Activated CD8-positive, alpha-beta memory T cell treated with anti-CD3 and anti-CD28 coated beads for 48 hours (primary cell): Measurements from ENCODE around the gene AIRE.

Experiments
- DNase-seq, 3 experiments: peaks; one replicate each; pipeline ENCODE4 v3.0.0-alpha.2; 2020; ENCODE audit warnings: low read depth in 2 of 3, low spot score in 2 of 3

The AIRE gene

DNA sequence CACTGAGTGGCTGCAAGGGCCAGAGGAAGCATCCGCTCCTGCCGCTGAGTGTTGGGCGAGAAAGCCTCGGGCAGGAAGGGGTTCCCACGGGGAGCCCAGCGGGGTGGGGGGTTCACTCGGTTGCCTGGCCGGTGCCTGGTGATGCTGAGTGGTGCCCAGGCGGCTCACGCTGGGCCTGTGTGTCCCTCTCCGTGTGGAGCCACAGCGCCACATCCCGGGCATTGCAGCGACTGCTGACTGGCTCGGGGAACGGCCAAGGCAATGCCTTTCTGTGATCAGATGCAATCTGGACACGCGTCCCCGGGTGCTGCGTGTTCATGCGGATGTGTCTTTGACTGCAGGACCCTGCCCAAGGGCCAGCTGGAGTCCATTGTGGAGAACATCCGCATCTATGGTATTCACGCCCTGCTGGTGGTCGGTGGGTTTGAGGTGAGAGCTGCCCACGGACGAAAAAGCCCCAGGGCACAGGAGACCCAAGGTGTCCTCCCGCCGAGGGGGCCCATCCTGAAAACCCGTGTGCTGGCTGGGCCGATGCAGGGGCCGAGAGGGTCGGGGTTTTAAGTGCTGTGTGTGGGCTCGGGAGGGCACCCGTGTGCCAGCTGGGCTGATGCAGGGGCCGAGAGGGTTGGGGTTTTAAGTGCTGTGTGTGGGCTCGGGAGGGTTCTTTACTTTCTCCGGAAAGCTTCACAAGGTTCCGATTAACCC lies 37.1 kb downstream of the AIRE start:
- DNase-seq: no peak

DNA sequence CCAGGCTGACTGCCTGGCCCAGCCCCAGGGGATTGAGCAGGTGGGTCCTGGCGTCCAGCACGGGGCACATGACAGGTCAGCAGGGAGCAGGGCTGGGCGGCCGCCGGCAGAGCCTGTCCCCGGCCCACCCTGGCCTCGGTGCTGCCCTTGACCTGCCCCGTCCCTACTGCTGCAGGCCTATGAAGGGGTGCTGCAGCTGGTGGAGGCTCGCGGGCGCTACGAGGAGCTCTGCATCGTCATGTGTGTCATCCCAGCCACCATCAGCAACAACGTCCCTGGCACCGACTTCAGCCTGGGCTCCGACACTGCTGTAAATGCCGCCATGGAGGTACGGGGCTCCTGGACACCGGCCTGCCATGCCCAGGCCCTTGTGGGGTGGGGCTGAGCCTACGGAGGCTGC lies 37.9 kb downstream of the AIRE start:
- DNase-seq: no peak

GRCh38 chr21:44324106-44324853 lies 38.6 kb downstream of the AIRE start:
- DNase-seq: no peak

DNA sequence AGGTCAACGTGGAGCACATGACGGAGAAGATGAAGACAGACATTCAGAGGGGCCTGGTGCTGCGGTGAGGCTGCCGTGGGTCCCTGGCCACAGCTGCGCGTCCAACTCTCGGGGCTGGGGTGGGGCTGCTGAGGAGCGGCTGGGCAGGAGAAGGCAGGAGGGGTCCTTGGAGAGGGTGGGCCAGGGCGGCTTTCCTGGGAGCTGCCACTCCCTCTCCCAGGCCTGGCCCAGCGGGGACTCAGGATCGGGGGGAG lies 39.1 kb downstream of the AIRE start:
- DNase-seq: no peak

- no peak for DNase-seq
Measured at GRCh38 chr21:44325386-44326271, 40.0 kb downstream of the AIRE start.

DNA sequence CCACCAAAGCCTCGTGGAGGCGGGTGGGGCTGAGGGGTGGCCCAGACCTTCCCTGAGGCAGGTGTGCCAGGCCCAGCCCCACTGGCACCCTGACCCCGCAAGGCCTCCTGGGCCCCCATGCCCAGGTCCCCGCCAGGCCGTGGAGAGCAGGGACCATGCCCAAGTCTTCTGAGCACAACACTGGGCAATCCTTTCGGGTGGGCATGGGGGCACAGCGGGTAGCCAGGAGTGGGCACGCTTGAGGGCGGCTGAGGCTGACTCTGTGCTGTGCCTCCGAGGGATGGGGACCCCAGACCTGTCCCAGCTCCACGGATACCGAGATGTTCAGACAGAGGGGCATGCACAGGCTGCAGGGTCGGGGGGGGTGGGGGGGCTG lies 40.6 kb downstream of the AIRE start:
- no peak for DNase-seq

DNA sequence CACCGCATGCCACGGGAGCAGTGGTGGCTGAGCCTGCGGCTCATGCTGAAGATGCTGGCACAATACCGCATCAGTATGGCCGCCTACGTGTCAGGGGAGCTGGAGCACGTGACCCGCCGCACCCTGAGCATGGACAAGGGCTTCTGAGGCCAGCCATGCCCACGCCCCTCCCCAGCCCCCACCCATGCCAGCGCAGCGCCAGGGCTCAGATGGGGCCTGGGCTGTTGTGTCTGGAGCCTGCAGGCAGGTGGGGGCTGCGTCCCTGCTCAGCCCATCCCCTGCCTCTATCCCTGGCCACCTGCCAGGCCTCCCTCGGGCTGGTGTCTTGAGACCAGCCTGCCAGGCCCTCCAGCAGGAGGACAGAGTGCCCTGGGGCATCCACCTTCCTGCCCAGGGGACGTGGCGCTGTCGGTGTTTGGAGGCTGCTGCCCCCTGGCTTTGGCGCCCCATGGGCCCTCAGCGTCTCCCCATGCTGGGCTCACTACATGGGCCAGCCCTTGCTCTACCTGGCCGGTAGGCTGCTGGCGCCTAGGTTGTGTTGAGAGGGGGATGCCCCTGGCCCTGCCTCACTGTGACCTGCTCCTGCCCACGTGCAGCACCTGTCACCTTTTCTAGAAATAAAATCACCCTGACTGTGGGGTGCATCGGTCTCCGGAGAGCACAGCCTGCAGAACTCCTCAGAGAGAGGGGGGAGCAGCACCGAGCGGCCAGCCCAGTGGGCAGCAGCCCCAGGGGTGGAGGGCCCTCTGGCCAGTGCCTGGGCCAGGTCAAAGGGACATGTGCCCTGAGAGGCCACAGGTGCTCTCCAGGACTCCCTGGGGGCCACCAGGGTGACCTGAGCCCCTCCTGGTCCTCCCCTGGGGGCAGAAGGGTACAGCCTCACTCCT lies 41.3 kb downstream of the AIRE start:
- no peak for DNase-seq

- no peak for DNase-seq
Measured at GRCh38 chr21:44327603-44327974, 41.9 kb downstream of the AIRE start.

DNA sequence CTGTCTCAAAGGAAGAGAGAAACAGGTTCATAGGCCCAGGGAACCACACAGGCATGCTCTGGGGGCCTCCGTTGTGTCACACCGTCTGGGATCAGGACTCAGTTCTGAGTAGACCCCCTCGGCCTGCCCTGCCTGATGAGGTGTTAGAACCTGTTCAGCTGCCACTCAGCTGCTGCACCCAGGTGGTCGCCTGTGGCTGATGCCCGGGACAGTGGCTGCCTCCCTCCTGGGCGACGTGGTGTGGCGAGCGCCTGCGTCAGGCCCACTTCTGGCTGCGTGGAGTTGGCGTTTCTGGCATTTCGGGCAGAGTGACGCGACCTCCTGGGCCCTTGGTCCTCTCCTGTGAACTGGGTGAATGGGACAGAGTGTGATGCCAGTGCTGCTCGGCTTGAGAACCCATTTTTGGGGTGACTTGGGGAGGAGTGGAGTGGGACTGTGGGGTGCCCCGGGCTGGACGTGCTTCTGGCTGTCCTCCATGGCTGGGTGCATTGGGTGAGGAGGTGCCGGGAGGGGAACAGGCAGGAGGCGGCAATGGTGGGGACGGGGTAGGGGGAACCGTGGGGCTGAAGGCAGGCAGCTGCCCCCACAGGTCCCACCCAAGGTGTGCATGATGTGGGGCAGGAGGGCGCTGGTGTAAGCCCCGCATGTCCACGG lies 42.7 kb downstream of the AIRE start:
- no peak for DNase-seq

GRCh38 chr21:44329086-44329889 lies 43.6 kb downstream of the AIRE start:
- DNase-seq: no peak

GRCh38 chr21:44329971-44330681 lies 44.5 kb downstream of the AIRE start:
- no peak for DNase-seq

DNA sequence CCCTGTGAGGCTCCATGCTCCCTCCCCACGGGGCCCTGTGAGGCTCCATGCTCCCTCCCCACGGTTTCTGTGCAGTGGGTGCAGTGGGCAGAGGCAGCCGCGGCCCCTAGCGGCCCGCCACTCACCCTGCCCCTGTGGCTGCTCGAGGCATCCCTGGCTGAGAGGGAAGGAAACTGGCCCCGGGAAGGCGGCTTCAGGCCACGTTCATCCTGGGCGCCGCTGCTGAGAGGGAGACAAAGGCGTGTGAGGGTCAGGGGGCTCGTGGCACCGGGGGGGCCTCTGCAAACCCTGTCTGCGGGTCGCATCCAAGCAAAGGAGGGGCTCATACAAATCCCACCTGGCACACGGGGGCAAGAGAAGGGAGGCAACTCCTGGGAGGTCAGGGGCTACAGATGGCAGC lies 45.0 kb downstream of the AIRE start:
- DNase-seq: no peak

DNA sequence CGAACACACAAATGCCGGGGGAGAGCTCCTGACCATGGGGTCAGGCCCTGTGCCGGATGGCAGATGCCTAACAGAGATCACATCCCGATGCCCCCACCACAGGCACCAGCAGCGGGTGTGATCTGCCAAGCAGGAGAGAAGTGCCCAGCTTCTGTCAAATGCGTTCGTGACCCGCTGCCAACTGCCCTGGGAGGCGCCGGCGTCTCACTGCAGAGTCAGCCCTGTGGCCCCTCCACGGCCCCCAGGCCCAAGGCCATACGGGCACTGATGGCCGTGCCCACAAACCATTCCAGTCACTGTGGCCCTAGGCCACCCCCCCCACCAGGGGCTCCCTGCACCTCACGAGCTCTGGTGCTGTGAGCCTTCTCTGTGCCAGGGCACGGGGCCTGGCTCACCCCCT lies 45.5 kb downstream of the AIRE start:
- no peak for DNase-seq

DNA sequence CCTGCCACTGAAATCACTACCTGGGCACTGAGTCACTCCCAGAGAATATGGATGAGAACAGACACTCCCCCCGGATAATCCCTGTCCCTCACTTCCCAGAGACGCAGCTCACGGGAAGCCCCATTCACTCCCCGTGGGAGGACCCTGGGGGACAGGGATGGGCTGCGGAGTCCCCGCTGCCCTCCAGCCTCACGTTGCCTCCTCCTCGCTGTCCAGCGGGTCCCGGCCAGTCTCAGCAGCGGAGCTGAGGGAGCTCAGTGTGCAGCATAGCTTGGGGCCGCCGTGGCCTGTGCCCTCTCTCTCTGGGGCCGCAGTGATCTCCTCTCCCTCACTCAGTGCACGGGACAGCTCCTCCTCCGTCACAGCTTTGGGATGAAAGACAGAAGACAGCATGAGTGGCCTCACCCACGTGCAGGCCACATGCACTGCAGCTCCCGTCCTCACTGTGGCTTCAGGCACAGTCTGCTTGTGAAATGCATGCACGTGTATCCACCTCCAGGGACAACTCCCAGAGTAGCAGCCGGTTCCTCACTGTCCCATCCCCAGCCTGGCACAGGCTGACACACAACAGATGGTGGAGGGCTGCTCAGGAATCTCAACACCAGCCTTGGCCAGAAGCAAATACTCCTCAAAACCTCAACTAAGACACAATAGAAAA lies 46.1 kb downstream of the AIRE start:
- DNase-seq: no peak

DNA sequence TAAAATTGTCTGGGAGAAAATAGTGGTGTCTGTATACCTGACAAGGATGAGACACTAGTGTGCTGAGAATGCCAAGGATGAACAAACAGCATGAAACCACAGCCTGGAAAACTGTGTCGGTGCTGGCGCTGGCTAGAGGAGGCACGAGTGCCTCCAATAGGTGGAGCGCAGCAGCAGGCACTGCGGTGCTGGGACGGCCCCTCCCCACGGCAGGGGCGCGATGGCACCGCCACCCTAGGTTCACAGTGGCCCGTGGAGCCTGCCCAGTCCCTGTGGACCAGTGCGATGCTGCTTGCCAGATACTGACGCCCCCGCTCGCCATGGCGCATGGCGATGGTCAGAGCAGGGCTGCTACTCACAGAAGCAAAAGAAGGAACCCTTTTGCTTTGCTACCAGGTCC lies 46.7 kb downstream of the AIRE start:
- DNase-seq: no peak

GRCh38 chr21:44332965-44333364 lies 47.3 kb downstream of the AIRE start:
- DNase-seq: no peak

DNA sequence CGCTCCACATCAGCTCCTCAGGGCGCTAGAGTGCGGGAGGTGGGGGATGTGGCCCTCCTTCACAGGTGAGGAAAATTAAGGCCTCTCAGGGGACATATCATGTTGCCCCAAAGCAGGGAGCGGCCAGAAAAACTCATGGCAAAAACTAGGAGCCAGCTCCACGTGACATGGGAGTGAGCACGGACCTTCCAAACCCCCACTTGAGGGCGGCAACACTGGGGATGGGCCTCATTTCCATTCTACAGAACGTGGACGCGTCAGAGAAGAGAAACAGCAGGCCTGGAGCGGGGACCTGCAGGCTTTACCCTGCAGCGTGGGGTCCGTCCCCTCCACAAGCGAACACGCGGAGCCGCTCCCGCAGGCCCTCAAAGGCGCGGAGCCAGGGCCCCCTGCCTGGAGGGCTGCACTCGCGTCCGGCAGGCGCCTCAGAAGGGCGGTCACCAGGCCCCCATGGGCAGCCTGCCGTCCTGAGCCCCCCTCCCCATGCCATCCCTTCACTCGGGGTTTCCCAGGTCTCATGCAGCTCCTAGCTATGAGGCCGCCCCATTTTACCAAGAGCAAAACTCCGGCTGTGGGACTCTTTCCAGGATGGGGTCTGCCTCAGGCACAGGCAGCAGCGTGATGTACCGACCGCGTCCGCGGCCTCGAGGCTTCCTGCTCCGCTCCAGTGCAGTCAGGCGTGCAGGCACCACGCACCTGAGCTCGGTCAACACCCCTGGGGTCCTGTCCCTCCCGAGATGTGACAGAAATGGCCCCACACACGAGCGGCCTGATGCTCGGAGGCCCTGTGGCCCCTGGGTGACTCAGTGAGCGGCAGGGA lies 48.0 kb downstream of the AIRE start:
- no peak for DNase-seq
